HepG2 (cell line): ENCODE measurements around the gene INTS4. TPM values are rescaled to one million over a fixed set of nuclear protein-coding genes. Genes with fewer than 3 reads are reported as not detected.
A peak's percentile ranks its signal among the peaks of the same experiment; 100 is the strongest.

Experiments used
- BATF2 ChIP-seq: sonication (generic); formaldehyde crosslinking; IDR thresholded peaks from 2 replicates; pipeline ENCODE4 v1.8.0; 2022; ENCODE audit warnings: mild to moderate bottlenecking, missing genetic modification reagents, moderate library complexity
- CENPBD1 ChIP-seq: sonication (generic); formaldehyde crosslinking; IDR thresholded peaks from 2 replicates; pipeline ENCODE4 v1.8.0; 2022; ENCODE audit warnings: missing genetic modification reagents, low read depth, mild to moderate bottlenecking, borderline replicate concordance
- FOSL2 ChIP-seq: sonication (generic); formaldehyde crosslinking; IDR thresholded peaks from 2 replicates; pipeline ENCODE4 v1.4.0; 2020; ENCODE audit warnings: missing genetic modification reagents
- GLI4 ChIP-seq: sonication (generic); formaldehyde crosslinking; IDR thresholded peaks from 2 replicates; pipeline ENCODE4 v1.5.1; 2020; ENCODE audit warnings: missing genetic modification reagents, mild to moderate bottlenecking, moderate library complexity, borderline replicate concordance
- GPN1 ChIP-seq: sonication (generic); formaldehyde crosslinking; IDR thresholded peaks from 2 replicates; pipeline ENCODE4 v1.5.1; 2020; ENCODE audit warnings: missing genetic modification reagents, borderline replicate concordance
- HNRNPUL1 ChIP-seq: fragments of 200-400 bp; formaldehyde crosslinking; IDR thresholded peaks from 2 replicates; pipeline ENCODE4 v1.6.1; 2017; ENCODE audit warnings: low read depth, mild to moderate bottlenecking, low read length, moderate library complexity
- IRF9 ChIP-seq: sonication (generic); formaldehyde crosslinking; IDR thresholded peaks from 2 replicates; pipeline ENCODE4 v1.8.0; 2022; ENCODE audit warnings: missing genetic modification reagents, mild to moderate bottlenecking, borderline replicate concordance
- KDM5B ChIP-seq: sonication (generic); formaldehyde crosslinking; IDR thresholded peaks from 2 replicates; pipeline ENCODE4 v1.4.0; 2020; ENCODE audit warnings: missing genetic modification reagents, mild to moderate bottlenecking, borderline replicate concordance
- KLF15 ChIP-seq: sonication (generic); formaldehyde crosslinking; IDR thresholded peaks from 2 replicates; pipeline ENCODE4 v1.8.1; 2023; ENCODE audit warnings: borderline replicate concordance, mild to moderate bottlenecking, inconsistent platforms, missing genetic modification reagents, mixed read lengths
- MED1 ChIP-seq: sonication (generic); formaldehyde crosslinking; IDR thresholded peaks from 2 replicates; pipeline ENCODE4 v1.4.0; 2020; ENCODE audit warnings: missing genetic modification reagents
- NR2C2 ChIP-seq: sonication (generic); formaldehyde crosslinking; IDR thresholded peaks from 2 replicates; pipeline ENCODE4 v1.4.0; 2020; ENCODE audit warnings: missing genetic modification reagents, mild to moderate bottlenecking, moderate library complexity, borderline replicate concordance
- ONECUT2 ChIP-seq: sonication (generic); formaldehyde crosslinking; IDR thresholded peaks from 2 replicates; pipeline ENCODE4 v1.4.0; 2020; ENCODE audit warnings: missing genetic modification reagents
- TBP ChIP-seq: sonication (generic); formaldehyde crosslinking; IDR thresholded peaks from 2 replicates; pipeline ENCODE4 v1.5.0; 2020; ENCODE audit warnings: missing genetic modification reagents
- ZC3H13 ChIP-seq: sonication (generic); formaldehyde crosslinking; IDR thresholded peaks from 2 replicates; pipeline ENCODE4 v1.8.1; 2023; ENCODE audit warnings: mild to moderate bottlenecking, missing genetic modification reagents, moderate library complexity
- ZNF101 ChIP-seq: sonication (generic); formaldehyde crosslinking; IDR thresholded peaks from 2 replicates; pipeline ENCODE4 v1.4.0; 2020; ENCODE audit warnings: mild to moderate bottlenecking, low read depth, missing genetic modification reagents, borderline replicate concordance
- ZNF292 ChIP-seq: sonication (generic); formaldehyde crosslinking; IDR thresholded peaks from 2 replicates; pipeline ENCODE4 v1.8.1; 2022; ENCODE audit warnings: mild to moderate bottlenecking, low read depth, missing genetic modification reagents, borderline replicate concordance
- ZNF33A ChIP-seq: sonication (generic); formaldehyde crosslinking; IDR thresholded peaks from 2 replicates; pipeline ENCODE4 v1.5.1; 2020; ENCODE audit warnings: missing genetic modification reagents, mild to moderate bottlenecking, moderate library complexity, borderline replicate concordance
- ZNF543 ChIP-seq: sonication (generic); formaldehyde crosslinking; IDR thresholded peaks from 2 replicates; pipeline ENCODE4 v1.4.0; 2020; ENCODE audit warnings: mild to moderate bottlenecking, missing genetic modification reagents
- ZNF552 ChIP-seq: sonication (generic); formaldehyde crosslinking; IDR thresholded peaks from 2 replicates; pipeline ENCODE4 v1.9.0; 2022; ENCODE audit warnings: missing genetic modification reagents, mild to moderate bottlenecking, borderline replicate concordance
- ZNF557 ChIP-seq: sonication (generic); formaldehyde crosslinking; IDR thresholded peaks from 2 replicates; pipeline ENCODE4 v1.4.0; 2020; ENCODE audit warnings: missing genetic modification reagents
- ZNF569 ChIP-seq: sonication (generic); formaldehyde crosslinking; IDR thresholded peaks from 2 replicates; pipeline ENCODE4 v1.5.0; 2020; ENCODE audit warnings: mild to moderate bottlenecking, missing genetic modification reagents, moderate library complexity, borderline replicate concordance
- ZNF589 ChIP-seq: sonication (generic); formaldehyde crosslinking; conservative IDR thresholded peaks from 2 replicates; pipeline ENCODE4 v1.8.0; 2022; ENCODE audit warnings: mild to moderate bottlenecking, moderate library complexity, missing genetic modification reagents
- polyA plus RNA-seq, 8 experiments: library from polyadenylated mRNA; depleted of rRNA in 3 of 8; stranded (reverse) in 7 of 8; unstranded in 1 of 8; fragments of >200 nt; fragmentation: Illumina TruSeq in 4 of 8; extraction: Trizol in 4 of 8; gene quantifications; 2 replicates each; pipeline versions ENCODE4 v1.2.1 to v1.2.3, GENCODE V29; 2011 to 2016; ENCODE audit warnings: low read depth in 4 of 8, missing spikeins in 1 of 8, mixed read lengths in 1 of 8; ENCODE audit not compliant: insufficient read depth in 1 of 8
- total RNA-seq, 5 experiments: library from RNA; depleted of rRNA; stranded (reverse); fragments of >200 nt; fragmentation: Illumina TruSeq; extraction: Trizol; gene quantifications; 2 replicates each; pipeline ENCODE4 v1.2.3, GENCODE V29; 2016; ENCODE audit warnings: low read depth in 1 of 5

Gene INTS4
- total and polyA plus RNA-seq, 2 of the 13 experiments (the other 11 are each of a cell fraction or from before 2014, with no cell fraction given): 37.3 to 44.8 TPM

GRCh38 chr11:78022397-78023396 lies 28.2 kb upstream of the INTS4 start, which contains the start of gene KCTD14 (continued):
- TF ChIP-seq HNRNPUL1: no peak
- TF ChIP-seq CENPBD1 (CRISPR knock-in tag): no peak; the same call in 1 of the 2 replicates
- no peak for TF ChIP-seq ZNF552 (CRISPR knock-in tag)
- TF ChIP-seq GPN1 (CRISPR knock-in tag): no peak
- TF ChIP-seq MED1: no peak
- no peak for TF ChIP-seq ZNF557 (CRISPR knock-in tag)
- peak; percentile 72; the same call in 1 of the 2 replicates for TF ChIP-seq ZNF543 (CRISPR knock-in tag)
- TF ChIP-seq ZNF589 (CRISPR knock-in tag): 0 out of 2 replicates have a peak, but pooled peaks have one; percentile 53
- no peak for TF ChIP-seq TBP (CRISPR knock-in tag)
- TF ChIP-seq ONECUT2 (CRISPR knock-in tag): no peak
- peak; percentile 46; the same call in 1 of the 2 replicates for TF ChIP-seq NR2C2
- TF ChIP-seq GLI4 (CRISPR knock-in tag): no peak
- TF ChIP-seq FOSL2 (CRISPR knock-in tag): no peak
- TF ChIP-seq ZNF101 (CRISPR knock-in tag): 0 out of 2 replicates have a peak, but pooled peaks have one; percentile 50
- peak; percentile 80; the same call in 1 of the 2 replicates for TF ChIP-seq KDM5B
- TF ChIP-seq ZNF33A (CRISPR knock-in tag): no peak
- no peak for TF ChIP-seq ZNF569 (CRISPR knock-in tag)
- TF ChIP-seq ZC3H13: no peak
- no peak for TF ChIP-seq BATF2 (CRISPR knock-in tag)
- TF ChIP-seq ZNF292 (CRISPR knock-in tag): peak; percentile 88; the same call in 1 of the 2 replicates
- no peak for TF ChIP-seq KLF15 (CRISPR knock-in tag)
- TF ChIP-seq IRF9 (CRISPR knock-in tag): peak; percentile 90; the same call in 1 of the 2 replicates
